Osteoblast (primary cell): ENCODE data around the gene SNTG2. TPM values are rescaled to one million over a fixed set of nuclear protein-coding genes. Genes with fewer than 3 reads are reported as not detected.

ENCODE experiments used
- DNase-seq: peaks from one replicate; pipeline ENCODE4 v3.0.0; 2011; ENCODE audit warnings: low spot score, mixed read lengths; ENCODE audit not compliant: insufficient read length; ENCODE audit errors: missing footprints
- H2AFZ ChIP-seq: 2 replicates; pipeline ENCODE4 v1.6.0; 2011; ENCODE audit warnings: mild to moderate bottlenecking, low read length
- H3K27ac ChIP-seq: 2 replicates; pipeline ENCODE4 v1.5.1; 2011; ENCODE audit warnings: mild to moderate bottlenecking, low read depth, low read length, moderate library complexity
- H3K27me3 ChIP-seq: 2 replicates; pipeline ENCODE4 v1.6.0; 2012; ENCODE audit warnings: mild to moderate bottlenecking, control low read depth, inconsistent platforms, low read length, moderate library complexity; ENCODE audit not compliant: insufficient read depth
- H3K36me3 ChIP-seq: 2 replicates; pipeline ENCODE4 v1.5.1; 2011; ENCODE audit warnings: mild to moderate bottlenecking, low read length, control low read depth, moderate library complexity; ENCODE audit not compliant: insufficient read depth
- H3K4me1 ChIP-seq: 2 replicates; pipeline ENCODE4 v1.5.1; 2011; ENCODE audit warnings: mild to moderate bottlenecking, low read length, control low read depth, moderate library complexity; ENCODE audit not compliant: insufficient read depth
- H3K4me2 ChIP-seq: 2 replicates; pipeline ENCODE4 v1.6.0; 2011; ENCODE audit warnings: mild to moderate bottlenecking, low read length; ENCODE audit not compliant: insufficient read depth
- H3K4me3 ChIP-seq: fragments of 200-600 bp; sonication (generic); 3 replicates; pipeline ENCODE4 v1.5.1; 2012; ENCODE audit warnings: mild to moderate bottlenecking, low read length, inconsistent platforms; ENCODE audit not compliant: insufficient read depth
- H3K79me2 ChIP-seq: 2 replicates; pipeline ENCODE4 v1.6.0; 2012; ENCODE audit warnings: mild to moderate bottlenecking, low read length, control low read depth, inconsistent platforms; ENCODE audit not compliant: insufficient read depth
- H3K9me3 ChIP-seq: 2 replicates; pipeline ENCODE4 v1.5.1; 2011; ENCODE audit warnings: low read depth, low read length, control low read depth
- H4K20me1 ChIP-seq: 2 replicates; pipeline ENCODE4 v1.6.0; 2012; ENCODE audit warnings: mild to moderate bottlenecking, low read length, control low read depth; ENCODE audit not compliant: insufficient read depth
- CTCF ChIP-seq: IDR thresholded peaks from 2 replicates; pipeline ENCODE4 v1.5.1; 2011; ENCODE audit warnings: mild to moderate bottlenecking, low read depth, low read length, moderate library complexity; ENCODE audit errors: extremely low read depth
- total RNA-seq: library from RNA; depleted of rRNA; stranded (reverse); fragments of >200 nt; gene quantifications from 2 replicates; pipeline ENCODE4 v1.2.3, GENCODE V29; 2012

Gene SNTG2
- total RNA-seq, 1 donor, result 1.4 TPM

GRCh38 chr2:1219901-1220573 is 269.4 kb downstream of the SNTG2 start:
- Histone ChIP-seq H3K27me3 (peaks cover 4% of the 10 kb centered on the region), H3K36me3 (no peaks in the 10 kb centered on the region), H3K27ac (peak overlapping the region; percentile 45), H3K79me2 (no peaks in the 10 kb centered on the region), H3K4me3 (peak overlapping the region; percentile 56), H3K9me3 (no peaks in the 10 kb centered on the region), H2AFZ (peak overlapping the region; percentile 56), H3K4me1 (peaks cover 10% of the 10 kb centered on the region), H4K20me1 (no peaks in the 10 kb centered on the region), H3K4me2 (peak overlapping the region; percentile 71)
- DNase-seq, result peak; percentile 95
- no peak for TF ChIP-seq CTCF

GRCh38 chr2:1222056-1222455 is 271.4 kb downstream of the SNTG2 start:
- peak; percentile 50 for DNase-seq
- H3K79me2 ChIP-seq, result no peaks in the 10 kb centered on the region
- no peaks in the 10 kb centered on the region for H3K36me3 ChIP-seq
- peaks cover 4% of the 10 kb centered on the region for H3K27me3 ChIP-seq
- H3K4me3 ChIP-seq, result no peak overlapping the region
- no peak for TF ChIP-seq CTCF
- no peak overlapping the region for H3K27ac ChIP-seq
- H3K9me3 ChIP-seq, result no peaks in the 10 kb centered on the region
- H4K20me1 ChIP-seq, result no peaks in the 10 kb centered on the region
- H3K4me2 ChIP-seq, result no peak overlapping the region
- H3K4me1 ChIP-seq, result peaks cover 10% of the 10 kb centered on the region
- H2AFZ ChIP-seq, result no peak overlapping the region

GRCh38 chr2:1223791-1224190 is 273.1 kb downstream of the SNTG2 start:
- Histone ChIP-seq H3K27ac (no peak overlapping the region), H3K4me3 (no peak overlapping the region), H2AFZ (no peak overlapping the region), H3K9me3 (no peaks in the 10 kb centered on the region), H3K79me2 (no peaks in the 10 kb centered on the region), H3K4me2 (no peak overlapping the region), H3K36me3 (no peaks in the 10 kb centered on the region), H4K20me1 (no peaks in the 10 kb centered on the region), H3K4me1 (peaks cover 10% of the 10 kb centered on the region), H3K27me3 (peaks cover 4% of the 10 kb centered on the region)
- TF ChIP-seq CTCF, result no peak
- no peak for DNase-seq

- H2AFZ ChIP-seq, result no peak overlapping the region
- H4K20me1 ChIP-seq, result no peaks in the 10 kb centered on the region
- H3K9me3 ChIP-seq, result no peaks in the 10 kb centered on the region
- peaks cover 9% of the 10 kb centered on the region for H3K4me1 ChIP-seq
- DNase-seq, result no peak
- H3K4me2 ChIP-seq, result no peak overlapping the region
- H3K27ac ChIP-seq, result no peak overlapping the region
- H3K27me3 ChIP-seq, result peaks cover 4% of the 10 kb centered on the region
- no peak overlapping the region for H3K4me3 ChIP-seq
- no peak for TF ChIP-seq CTCF
- no peaks in the 10 kb centered on the region for H3K36me3 ChIP-seq
- H3K79me2 ChIP-seq, result no peaks in the 10 kb centered on the region
Measured at GRCh38 chr2:1224901-1225300, 274.3 kb downstream of the SNTG2 start.
